T-helper 9 cell (primary cell): ENCODE data around the gene GPRC5C.

Experiments used
- DNase-seq: peaks from one replicate; pipeline ENCODE4 v3.0.0-alpha.2; 2020

GPRC5C gene

DNA sequence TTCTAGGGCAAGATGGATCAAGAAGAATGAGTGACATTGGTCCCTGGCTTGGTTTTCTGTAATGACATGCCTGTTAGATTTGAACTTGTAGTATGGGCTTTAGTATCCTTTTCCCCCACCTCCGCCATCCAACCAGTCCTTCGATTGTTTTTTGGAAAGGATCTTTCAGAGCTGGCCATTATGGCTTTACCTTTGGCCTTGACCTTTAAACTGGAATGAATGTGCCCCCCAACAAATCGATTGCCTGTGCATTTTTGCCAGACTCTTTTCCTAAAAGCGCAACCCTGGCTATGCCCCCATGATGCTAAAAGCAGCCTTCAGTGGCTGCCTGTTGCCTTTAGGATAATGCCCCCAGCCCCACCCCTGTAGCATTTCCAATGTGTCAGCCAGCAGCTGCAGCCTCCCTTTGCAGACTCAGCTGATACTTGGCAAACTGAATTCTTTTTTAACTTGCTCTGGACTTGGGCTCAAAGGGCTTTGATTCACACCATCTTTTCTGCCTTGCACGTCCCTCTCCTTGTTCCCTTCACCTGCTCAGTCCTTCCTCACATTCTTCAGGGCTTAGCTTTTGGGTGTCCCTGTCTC is 4.0 kb downstream of the GPRC5C start:
- no peak for DNase-seq

DNA sequence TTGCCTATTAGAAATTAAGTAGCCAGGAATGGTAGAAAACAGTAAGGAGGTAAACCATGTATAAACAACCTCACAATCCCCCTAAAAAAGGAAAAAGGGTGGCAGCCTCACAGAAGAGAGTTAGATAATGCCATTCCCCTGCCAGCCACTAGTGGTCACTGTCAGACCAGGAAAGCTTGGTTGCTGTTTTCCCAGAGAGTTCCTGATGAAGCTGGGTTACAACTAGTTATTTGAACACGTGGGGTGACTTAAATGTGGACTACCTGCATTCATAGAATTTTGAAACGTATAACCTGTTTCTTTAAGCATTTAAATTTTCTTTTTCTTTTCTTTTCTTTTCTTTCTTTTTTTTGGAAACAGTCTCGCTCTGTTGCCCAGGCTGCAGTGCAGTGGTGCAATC is 5.8 kb downstream of the GPRC5C start:
- DNase-seq, result no peak

DNA sequence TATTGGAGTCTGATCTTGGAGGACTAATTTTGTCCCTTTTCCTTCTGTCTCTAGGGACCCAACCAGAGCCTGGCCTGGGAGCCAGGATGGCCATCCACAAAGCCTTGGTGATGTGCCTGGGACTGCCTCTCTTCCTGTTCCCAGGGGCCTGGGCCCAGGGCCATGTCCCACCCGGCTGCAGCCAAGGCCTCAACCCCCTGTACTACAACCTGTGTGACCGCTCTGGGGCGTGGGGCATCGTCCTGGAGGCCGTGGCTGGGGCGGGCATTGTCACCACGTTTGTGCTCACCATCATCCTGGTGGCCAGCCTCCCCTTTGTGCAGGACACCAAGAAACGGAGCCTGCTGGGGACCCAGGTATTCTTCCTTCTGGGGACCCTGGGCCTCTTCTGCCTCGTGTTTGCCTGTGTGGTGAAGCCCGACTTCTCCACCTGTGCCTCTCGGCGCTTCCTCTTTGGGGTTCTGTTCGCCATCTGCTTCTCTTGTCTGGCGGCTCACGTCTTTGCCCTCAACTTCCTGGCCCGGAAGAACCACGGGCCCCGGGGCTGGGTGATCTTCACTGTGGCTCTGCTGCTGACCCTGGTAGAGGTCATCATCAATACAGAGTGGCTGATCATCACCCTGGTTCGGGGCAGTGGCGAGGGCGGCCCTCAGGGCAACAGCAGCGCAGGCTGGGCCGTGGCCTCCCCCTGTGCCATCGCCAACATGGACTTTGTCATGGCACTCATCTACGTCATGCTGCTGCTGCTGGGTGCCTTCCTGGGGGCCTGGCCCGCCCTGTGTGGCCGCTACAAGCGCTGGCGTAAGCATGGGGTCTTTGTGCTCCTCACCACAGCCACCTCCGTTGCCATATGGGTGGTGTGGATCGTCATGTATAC is 8.0 kb downstream of the GPRC5C start:
- no peak for DNase-seq

DNA sequence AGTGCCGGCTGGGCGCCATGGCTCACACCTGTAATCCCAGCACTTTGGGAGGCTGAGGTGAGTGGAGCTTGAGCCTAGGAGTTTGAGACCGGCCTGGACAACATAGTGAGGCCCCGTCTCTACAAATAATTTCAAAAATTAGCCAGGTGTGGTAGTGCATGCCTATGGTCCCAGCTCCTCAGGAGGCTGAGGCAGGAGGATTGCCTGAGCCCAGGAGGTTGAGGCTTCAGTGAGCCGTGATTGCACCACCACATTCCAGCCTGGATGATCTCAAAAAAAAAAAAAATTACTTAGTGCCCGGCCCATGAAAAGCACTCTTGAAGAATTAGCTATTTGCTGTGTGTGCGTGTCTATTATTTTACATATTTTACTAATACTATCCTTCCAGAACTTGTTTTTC is 9.6 kb downstream of the GPRC5C start:
- DNase-seq, result no peak

DNA sequence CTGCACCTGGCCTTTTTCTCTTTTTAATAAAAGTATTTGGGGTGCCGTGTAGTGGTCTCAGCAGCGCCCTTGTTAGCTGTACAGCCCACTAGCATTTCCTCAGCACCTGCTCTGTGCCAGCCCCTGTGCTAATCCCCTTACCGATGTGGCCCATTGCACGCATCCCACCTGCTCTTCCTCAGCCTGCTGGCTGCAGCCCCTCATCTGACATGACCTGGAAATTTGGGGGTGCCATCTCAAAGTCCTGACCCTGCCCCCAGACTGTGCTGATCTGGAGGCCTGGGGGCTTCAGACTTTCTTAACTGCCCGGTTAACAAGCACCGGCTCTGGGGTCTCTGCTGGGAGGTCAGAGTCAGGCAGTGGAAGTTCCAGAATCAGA is 10.4 kb downstream of the GPRC5C start:
- no peak for DNase-seq

DNA sequence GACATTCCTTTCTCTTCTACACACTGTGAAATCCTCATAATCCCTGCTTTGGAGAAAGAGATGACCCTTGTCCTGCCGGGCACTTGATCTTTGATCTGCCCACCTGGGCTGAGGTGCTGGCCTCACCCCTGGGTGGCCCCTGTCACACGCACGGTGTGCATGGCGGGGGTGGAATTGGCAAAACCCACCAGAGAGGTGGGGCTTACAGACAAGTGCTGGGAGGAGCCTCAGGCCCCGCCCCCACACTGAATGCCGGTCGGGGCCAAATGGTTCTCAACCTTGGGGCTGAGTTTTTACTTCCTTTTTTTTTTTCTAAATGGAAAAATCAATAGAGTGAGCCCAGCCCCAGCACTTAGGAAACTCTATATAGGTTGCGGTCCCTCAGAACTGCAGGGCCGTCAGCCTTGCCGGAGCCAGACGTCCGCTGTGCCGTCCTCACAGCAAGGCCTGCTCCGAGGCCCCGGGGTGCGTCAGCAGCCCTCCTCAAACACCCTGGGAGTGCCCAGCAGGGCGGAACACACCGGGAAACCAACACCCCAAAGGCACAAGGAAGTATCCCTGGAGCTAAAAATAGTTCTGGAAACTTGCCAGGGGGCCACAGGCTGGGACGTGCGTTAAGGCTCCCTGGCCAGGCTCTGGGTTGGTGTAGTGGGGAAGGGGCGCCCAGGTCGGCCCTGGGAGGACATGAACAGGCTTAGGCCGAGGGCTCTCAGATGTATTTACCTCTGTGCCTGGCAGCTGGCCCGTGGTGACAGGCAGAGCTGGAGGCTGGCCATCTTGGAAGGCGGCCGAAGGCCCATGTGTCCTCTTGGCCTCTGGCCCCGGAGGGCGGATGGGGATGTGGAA is 11.0 kb downstream of the GPRC5C start:
- DNase-seq, result no peak

DNA sequence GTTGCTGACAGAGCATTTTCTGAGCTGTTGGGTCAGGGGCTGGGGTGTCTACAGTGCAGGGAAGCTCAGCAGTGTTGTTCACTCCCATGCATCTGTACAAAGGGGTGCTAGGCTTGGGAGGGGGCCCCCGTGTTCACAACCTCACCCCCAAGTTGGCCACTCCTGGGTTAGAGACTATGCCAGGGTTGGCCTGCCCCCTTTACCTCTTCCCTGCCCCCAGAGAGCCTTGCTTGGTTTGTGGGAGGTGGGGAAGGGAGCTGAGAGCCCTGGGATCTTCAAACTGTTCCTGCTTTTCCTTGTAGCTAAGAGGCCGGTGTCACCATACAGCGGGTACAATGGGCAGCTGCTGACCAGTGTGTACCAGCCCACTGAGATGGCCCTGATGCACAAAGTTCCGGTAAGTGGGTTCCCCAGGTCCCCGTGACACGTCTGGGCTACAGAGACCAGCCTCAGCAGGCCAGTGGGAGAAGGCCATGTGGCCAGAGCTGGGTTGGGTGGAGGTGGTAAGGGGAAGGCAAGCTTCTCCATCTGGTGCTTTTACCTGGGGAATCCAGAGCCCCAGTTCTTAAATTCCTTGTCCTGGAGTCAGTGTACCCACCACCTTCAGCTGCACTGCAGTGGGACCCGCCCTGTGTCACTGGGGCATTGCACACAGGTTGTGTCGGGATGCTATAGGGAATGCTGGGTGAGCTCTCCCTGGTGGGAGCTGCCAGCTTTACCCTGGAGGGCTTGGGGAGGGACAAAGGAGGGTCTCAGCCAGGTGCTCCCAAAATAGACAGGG is 11.8 kb downstream of the GPRC5C start:
- no peak for DNase-seq

DNA sequence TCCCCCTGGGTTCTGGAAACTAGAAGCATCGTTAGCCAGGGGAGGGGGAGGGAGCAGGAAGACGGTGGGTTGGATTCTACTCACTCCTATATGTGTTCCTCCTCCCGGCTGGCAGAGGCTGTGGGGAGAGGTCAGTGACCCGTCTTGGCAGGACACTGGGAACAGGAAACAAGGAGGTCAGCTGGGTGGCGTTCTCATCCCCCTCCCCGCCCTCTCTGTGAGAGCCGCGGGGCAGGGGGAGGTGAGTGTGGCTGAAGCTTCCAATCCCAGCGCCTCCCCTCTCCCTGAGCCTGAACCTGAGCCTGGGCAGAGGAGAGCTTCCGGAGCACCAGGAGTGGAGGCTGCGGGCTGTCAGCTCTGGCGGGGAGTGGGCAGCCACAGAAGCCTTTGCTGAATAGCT is 12.5 kb downstream of the GPRC5C start:
- DNase-seq, result no peak

DNA sequence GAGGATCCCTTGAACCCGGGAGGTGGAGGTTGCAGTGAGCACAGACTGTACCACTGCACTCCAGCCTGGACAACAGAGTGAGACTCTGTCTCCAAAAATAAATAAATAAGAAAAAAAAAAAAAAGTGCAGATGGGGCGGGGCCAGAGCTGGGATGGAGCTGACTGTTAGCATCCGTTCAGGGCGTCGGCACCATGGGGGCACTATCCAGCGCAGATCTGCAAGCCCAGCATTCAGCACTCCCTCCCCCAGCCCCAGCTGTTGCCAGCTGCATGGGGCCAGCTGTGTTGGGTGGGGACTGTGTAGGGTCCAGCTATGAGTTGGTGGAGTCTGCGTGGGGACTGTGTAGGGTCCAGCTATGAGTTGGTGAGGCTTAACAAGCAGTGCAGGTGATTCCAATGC is 13.3 kb downstream of the GPRC5C start:
- DNase-seq, result no peak

DNA sequence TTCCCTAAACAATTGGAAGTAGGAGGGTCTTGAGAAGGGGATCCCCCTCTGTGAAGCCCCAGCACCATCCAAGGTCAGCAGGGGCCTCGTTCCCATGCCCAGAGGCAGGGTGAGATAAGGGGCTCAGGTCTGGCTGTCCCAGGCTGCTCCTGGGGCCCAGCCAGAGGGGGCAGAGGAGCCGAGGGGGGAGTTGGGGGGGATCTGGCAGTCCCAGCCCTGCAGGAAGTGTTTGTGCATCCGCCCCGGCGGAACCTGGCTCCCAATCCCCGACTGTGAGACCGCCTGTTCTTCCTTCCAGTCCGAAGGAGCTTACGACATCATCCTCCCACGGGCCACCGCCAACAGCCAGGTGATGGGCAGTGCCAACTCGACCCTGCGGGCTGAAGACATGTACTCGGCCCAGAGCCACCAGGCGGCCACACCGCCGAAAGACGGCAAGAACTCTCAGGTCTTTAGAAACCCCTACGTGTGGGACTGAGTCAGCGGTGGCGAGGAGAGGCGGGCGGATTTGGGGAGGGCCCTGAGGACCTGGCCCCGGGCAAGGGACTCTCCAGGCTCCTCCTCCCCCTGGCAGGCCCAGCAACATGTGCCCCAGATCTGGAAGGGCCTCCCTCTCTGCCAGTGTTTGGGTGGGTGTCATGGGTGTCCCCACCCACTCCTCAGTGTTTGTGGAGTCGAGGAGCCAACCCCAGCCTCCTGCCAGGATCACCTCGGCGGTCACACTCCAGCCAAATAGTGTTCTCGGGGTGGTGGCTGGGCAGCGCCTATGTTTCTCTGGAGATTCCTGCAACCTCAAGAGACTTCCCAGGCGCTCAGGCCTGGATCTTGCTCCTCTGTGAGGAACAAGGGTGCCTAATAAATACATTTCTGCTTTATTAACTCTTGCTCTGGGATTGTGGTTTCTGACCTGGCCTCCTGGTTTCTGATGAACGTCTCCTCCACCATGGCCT is 14.9 kb downstream of the GPRC5C start:
- DNase-seq, result no peak

DNA sequence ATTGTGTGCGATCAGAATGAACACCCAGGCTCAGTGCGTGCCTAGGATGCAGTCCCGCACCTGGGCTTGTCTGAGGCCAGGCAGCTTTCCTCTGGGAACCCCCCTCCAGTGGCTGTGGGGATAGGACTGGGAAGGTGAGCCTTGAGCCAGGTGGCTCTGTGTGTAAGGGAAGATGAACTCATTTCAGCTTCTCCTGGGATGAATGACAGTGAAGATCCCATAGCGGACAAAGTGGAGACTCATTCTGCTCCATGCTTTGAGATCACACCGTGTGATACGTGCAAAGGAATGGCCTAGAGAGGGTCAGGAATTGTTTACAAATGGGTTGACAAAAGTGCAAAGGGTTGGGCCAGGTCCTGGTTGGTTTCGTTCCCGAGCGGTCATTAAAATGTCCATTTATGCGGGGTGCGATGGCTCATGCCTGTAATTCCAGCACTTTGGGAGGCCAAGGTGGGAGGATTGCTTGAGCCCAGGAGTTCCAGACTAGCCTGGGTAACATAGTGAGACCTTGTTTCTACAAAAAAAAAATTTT is 15.8 kb downstream of the GPRC5C start:
- DNase-seq, result no peak

DNA sequence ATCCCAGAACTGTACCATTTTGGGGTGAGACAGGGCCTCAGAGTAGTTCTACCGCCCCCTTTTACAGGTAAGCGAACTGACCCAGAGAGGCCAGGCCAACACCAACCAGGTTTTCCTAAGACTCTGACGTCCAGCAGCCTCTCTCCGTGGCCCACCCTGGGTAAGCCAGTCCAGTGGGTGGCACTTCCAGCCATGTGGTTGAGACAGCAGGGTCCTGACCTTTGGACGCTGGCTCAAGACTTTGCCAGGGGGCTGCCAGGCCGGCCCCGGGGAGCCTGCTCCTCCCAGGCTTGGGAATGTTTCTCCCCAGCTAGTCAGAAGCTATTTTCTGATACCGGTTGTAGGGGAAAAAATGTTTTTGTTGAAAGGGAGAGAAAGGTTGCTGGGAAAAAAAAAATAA is 16.9 kb downstream of the GPRC5C start:
- DNase-seq, result no peak

DNA sequence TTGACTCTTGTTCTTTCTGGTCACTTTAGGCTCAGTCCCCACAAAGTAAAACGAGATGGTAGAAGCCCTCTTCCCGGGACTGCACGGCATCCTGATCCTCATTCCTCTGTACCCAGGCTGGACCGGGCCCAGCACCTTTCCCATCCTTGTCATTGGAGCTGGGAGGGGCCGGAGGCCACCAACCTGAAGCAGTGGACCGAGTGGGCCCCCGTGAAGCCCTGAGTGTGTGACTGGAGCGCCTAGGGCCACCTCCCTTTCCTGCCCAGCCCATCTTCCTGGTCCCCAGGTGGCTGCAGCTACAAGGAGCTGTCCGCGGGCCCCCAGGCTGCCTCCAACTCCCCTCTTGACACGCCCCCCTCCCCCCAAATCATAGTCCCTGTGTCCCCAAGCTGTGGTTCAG is 17.4 kb downstream of the GPRC5C start:
- DNase-seq, result no peak

DNA sequence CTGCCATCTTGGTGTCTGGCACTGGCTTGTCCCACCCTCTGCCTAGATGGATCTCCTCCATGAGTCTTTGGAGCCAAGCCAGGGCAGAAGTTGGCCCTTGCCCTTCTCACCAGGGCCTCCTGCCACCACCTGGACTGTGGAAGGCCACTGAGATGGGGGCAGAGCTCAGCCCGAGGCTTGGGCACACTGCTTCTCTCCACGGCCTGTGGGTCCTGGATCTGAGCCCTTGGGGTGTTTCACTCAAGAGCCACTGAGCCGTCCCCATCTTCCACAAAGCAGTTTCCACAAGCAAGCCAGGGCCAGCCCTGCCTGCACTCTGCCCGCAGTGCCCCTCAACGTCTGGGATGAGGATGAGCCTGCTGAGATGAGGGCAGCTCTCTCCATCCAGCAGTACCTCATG is 17.9 kb downstream of the GPRC5C start:
- no peak for DNase-seq

DNA sequence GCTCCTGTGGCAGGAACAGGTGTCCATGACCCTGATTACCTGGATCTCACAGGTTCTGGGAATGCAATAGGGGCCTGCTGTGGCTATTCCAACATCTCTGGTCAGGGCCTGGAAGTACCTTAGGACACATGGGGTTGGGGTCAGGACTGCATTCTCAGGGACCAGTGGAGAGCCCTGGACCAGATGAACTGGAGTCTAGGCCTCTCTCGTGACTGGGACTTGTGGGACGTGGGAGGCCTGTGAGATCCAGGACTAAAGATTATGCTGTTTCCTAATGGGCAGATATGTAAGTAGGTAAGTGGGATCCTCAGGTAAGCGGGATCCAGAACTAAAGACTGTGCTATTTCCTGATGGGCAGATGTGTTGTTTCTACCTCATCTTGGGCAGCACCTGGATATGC is 18.3 kb downstream of the GPRC5C start:
- no peak for DNase-seq

DNA sequence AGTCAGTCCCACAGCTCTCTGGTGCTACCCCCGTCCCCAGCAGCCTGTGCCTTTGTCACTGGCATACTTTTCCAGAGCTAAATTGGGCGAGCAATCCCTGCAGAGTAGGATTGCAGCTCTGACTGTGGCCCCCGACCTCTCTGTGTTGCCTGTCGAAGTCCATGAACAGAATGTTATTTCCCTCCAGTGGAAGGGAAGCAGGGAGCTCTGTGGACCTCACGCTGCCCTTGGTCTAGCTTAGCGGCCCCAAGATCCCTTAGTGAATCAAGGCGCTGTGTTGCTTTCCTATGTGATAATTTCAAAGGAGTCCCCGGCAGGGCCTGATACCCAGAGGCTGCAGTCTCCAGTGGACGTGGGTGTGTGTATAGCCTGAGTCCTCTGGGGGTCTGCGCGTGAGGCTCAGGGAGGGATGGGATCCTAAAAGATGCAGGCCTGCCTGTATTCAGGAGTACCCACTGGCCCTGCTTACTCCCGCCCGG is 19.1 kb downstream of the GPRC5C start:
- DNase-seq, result no peak

DNA sequence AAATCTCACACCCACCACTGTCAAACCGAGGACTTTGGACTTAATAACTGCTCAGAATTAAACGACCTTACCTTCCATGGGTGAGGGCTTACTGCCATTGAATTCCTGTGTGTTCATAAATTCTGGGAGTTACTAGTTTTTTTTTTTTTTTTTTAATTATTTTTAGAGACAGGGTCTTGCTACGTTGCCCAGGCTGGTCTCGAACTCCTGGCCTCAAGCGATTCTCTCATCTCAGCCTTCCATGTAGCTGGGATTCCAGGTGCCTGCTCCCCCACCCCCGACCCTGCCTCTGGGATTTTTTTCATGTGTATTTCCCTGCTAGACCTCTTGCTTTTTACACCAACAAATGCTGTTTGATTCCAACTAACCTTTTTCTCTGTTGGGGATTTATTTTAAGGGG is 19.7 kb downstream of the GPRC5C start:
- DNase-seq, result no peak

DNA sequence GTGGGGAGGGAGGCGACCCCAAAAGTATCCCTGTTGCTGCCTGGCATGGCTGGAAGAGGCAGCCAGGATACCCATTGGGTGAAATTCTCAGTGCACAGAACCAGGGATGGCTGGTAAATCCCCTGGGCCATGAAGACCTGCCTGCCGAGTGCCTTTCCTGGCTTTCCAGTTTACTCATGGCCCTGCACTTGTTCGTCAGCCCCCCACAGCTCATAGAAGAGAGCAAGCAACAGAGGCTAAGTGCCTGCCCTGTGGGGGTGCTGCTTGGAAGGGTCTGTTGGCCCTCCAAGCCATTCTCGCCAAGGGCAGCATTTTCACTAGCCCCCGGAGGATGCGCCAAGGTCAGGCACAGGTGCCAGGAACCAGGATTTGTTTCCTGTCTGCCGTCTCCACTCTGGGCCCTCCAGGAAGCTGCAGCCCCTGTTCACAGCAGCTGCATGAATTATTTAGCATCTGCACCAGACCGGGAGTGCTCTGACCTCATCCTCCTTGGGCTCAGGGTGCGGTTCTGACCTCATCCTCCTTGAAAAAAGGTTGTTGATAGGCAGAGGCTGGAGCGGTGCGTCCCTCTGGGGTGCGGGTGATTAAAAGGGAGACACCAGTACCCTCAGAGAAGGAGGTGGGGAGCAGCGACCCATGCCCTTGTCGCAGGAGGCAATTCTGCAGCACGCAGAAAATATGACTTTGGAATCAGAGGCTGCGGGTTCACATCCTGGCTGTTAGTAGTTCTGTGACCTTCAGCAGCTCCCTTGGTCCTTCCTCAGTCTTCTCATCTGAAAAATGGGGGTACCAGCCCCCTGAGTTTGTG is 20.3 kb downstream of the GPRC5C start:
- DNase-seq, result no peak

DNA sequence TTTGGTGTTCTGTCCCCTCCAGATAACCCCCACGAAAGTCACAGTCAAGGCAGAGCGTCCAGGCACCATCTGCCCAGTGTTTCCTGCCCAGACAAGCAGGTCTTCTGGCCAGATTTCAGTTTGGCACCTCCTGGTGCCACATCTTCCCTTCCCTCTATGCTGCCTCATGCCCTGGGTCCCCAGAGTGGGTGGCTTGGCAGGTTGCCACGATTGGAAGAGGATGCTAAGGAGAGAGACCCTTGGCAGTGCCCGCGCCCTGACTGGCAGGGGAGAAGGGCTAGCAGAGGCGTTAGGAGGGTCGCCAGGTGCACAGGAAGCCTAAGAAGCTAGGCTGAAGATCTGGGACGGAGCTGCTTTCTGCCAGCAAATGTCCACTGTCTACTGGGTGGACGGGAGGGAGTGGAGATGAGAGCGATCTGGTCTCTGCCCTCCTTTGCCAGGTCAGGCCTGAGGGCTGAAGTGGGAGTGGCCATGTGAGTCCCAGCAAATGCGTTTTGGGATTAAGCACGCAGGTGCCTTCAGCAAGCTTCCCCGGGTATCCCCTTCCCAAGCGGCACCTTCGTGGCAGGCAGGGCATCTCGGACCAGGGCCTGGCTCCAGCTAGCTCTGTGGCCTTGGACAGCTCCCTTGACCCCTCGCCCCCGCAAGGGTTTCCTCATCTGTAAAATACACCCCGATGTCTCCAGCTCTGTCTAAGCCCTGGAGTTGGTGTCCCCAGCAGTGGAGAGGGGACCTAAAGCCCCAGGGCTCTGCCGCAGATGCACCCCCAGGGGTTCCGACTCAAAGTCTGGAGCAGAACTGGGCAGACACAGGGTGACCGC is 21.2 kb downstream of the GPRC5C start:
- DNase-seq, result no peak
